ENCODE data around the gene RPS2. TPM values are rescaled to one million over a fixed set of nuclear protein-coding genes. Genes with fewer than 3 reads are reported as not detected.
"Not testable (repeated sequence)": the region's sequence is repeated elsewhere in the genome, so short reads cannot be mapped to it uniquely, and the experiment has no call there.

Gene RPS2
- total RNA-seq, 3 donors from 2014 or later: 1,284 to 2,138 (median 1,849) TPM

DNA sequence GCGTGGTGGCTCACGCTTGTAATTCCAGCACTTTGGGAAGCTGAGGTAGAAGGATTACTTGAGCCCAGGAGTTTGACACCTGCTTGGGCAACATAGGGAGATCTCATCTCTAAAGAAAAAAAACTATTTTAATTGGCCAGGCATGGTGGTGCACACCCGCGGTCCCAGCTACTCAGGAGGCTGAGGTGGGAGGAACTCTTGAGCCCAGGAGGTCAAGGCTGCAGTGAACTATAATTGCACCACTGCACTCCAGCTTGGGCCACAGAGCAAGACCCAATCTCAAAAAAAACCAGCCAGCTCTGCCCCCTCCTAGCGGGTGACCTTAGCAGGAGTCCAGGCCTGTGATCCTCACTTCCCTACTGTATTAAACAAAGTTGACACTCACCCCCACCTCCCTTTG lies 40.5 kb downstream of the RPS2 start:
- peaks cover 12% of the 10 kb centered on the region for H3K4me1 ChIP-seq (ENCODE audit: low read depth)
- H3K9me3 ChIP-seq: no peaks in the 10 kb centered on the region
- ATAC-seq: no peak
- H3K4me3 ChIP-seq: no peak overlapping the region
- intact Hi-C loops (cut with DNase I, micrococcal nuclease): loop anchor here in 1 of 2 donors (10.0 kb wide), 1 partner anchor 59 kb away; no protein-coding TSS in a partner anchor
- DNase-seq: no peak
- TF ChIP-seq, protein P1, sequence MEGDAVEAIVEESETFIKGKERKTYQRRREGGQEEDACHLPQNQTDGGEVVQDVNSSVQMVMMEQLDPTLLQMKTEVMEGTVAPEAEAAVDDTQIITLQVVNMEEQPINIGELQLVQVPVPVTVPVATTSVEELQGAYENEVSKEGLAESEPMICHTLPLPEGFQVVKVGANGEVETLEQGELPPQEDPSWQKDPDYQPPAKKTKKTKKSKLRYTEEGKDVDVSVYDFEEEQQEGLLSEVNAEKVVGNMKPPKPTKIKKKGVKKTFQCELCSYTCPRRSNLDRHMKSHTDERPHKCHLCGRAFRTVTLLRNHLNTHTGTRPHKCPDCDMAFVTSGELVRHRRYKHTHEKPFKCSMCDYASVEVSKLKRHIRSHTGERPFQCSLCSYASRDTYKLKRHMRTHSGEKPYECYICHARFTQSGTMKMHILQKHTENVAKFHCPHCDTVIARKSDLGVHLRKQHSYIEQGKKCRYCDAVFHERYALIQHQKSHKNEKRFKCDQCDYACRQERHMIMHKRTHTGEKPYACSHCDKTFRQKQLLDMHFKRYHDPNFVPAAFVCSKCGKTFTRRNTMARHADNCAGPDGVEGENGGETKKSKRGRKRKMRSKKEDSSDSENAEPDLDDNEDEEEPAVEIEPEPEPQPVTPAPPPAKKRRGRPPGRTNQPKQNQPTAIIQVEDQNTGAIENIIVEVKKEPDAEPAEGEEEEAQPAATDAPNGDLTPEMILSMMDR (IDR thresholded peaks at IDR 0.05): no peak
- no peaks in the 10 kb centered on the region for H3K36me3 ChIP-seq (ENCODE audit: low read depth)

GRCh38 chr16:1923299-1924034 lies 41.2 kb downstream of the RPS2 start:
- intact Hi-C loops (cut with DNase I, micrococcal nuclease): loop anchor here in 1 of 2 donors (10.0 kb wide), 1 partner anchor 59 kb away; no protein-coding TSS in a partner anchor
- ATAC-seq: peak; percentile 86

GRCh38 chr16:1922357-1922756 lies 42.3 kb downstream of the RPS2 start:
- intact Hi-C loops (cut with DNase I, micrococcal nuclease): loop anchor here in 1 of 2 donors (10.0 kb wide), 1 partner anchor 58 kb away; no protein-coding TSS in a partner anchor
- DNase-seq (no peak), ATAC-seq (no peak)
- TF ChIP-seq, protein P1 (IDR thresholded peaks at IDR 0.05): no peak
- Histone ChIP-seq H3K4me1 (ENCODE audit: low read depth) (peaks cover 9% of the 10 kb centered on the region), H3K9me3 (no peaks in the 10 kb centered on the region), H3K4me3 (no peak overlapping the region), H3K36me3 (ENCODE audit: low read depth) (no peaks in the 10 kb centered on the region)

More at GRCh38 chr16:1923299-1924034, 41.2 kb downstream of the RPS2 start:
- Histone ChIP-seq H3K36me3 (ENCODE audit: low read depth) (no peaks in the 10 kb centered on the region), H3K4me1 (ENCODE audit: low read depth) (peaks cover 9% of the 10 kb centered on the region), H3K9me3 (no peaks in the 10 kb centered on the region), H3K4me3 (no peak overlapping the region)
- TF ChIP-seq, protein P1 (IDR thresholded peaks at IDR 0.05): no peak
- DNase-seq: peak; percentile 67 to 79 (median 73)

GRCh38 chr16:1920727-1921171 lies 43.9 kb downstream of the RPS2 start:
- intact Hi-C loops (cut with DNase I, micrococcal nuclease): loop anchor here in 1 of 2 donors (10.0 kb wide), 1 partner anchor 56 kb away; no protein-coding TSS in a partner anchor
- Histone ChIP-seq H3K9me3 (no peaks in the 10 kb centered on the region), H3K4me1 (ENCODE audit: low read depth) (peaks cover 9% of the 10 kb centered on the region), H3K4me3 (no peak overlapping the region), H3K36me3 (ENCODE audit: low read depth) (no peaks in the 10 kb centered on the region)
- DNase-seq: peak in 1 of 3 donors; percentile 71
- ATAC-seq: peak; percentile 65
- TF ChIP-seq, protein P1 (IDR thresholded peaks at IDR 0.05): no peak

GRCh38 chr16:1920122-1920521 lies 44.5 kb downstream of the RPS2 start:
- not testable (repeated sequence) for H3K36me3 ChIP-seq (ENCODE audit: low read depth); H3K4me3 ChIP-seq; DNase-seq; H3K9me3 ChIP-seq; H3K4me1 ChIP-seq (ENCODE audit: low read depth); ATAC-seq
- intact Hi-C loops (cut with DNase I, micrococcal nuclease): loop anchor here in 1 of 2 donors (10.0 kb wide), 1 partner anchor 55 kb away; no protein-coding TSS in a partner anchor

DNA sequence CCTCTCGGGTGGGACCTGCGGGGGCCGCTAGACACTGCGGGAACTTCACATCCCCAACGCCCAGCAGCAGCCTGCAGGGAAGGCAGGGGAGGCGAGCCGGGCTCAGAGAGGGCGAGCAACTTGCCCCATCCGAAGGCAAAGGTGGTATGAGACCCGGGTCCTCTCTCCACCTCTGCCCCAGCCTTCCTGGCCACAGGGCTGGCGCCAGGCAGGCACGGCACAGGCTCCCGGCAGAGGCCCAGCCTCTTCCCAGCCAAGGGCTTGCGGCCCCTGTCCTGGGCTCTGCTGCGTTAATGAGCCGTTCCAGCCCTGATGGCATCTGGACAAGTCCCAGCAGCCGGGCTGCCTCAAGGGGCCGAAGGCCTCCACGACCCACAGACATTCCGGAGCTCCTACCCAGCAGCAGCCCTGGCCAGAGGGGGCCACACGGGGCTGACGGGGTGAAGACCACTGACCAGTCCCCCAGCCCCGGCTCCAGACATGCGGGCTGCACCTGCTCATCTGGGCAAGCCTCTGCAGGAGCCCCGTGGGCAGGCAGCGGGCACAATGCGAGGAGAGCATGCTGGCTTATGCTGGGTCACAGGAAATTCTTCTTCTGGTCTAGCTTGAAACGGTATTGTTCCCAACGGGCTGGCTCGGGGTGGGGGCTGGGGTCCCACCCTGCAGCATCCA lies 45.2 kb downstream of the RPS2 start:
- Histone ChIP-seq H3K36me3 (ENCODE audit: low read depth) (no peaks in the 10 kb centered on the region), H3K9me3 (no peaks in the 10 kb centered on the region), H3K4me1 (ENCODE audit: low read depth) (peaks cover 12% of the 10 kb centered on the region), H3K4me3 (no peak overlapping the region)
- DNase-seq (no peak), ATAC-seq (no peak)
- intact Hi-C loops (cut with DNase I, micrococcal nuclease): no loop called here
- TF ChIP-seq, protein P1 (IDR thresholded peaks at IDR 0.05): no peak
